H1 (cell line): ENCODE results near the gene KCNH8. TPM values are rescaled to one million over a fixed set of nuclear protein-coding genes. Genes with fewer than 3 reads are reported as not detected.

ENCODE experiments used
- CEBPB ChIP-seq: IDR thresholded peaks from 2 replicates; pipeline ENCODE4 v1.6.1; 2012; ENCODE audit warnings: low read depth, low read length
- polyA plus RNA-seq, 7 experiments: library from polyadenylated mRNA; depleted of rRNA in 3 of 7; stranded (reverse) in 5 of 7; unstranded in 2 of 7; fragments of >200 nt in 5 of 7; fragments of 200-250 nt in 2 of 7; gene quantifications; 1 replicate in 5 of 7; 2 replicates in 1 of 7; 4 replicates in 1 of 7; pipeline versions ENCODE4 v1.2.1 to v1.2.3, GENCODE V29; 2011 to 2013; ENCODE audit warnings: missing spikeins in 2 of 7, mixed read lengths in 2 of 7
- total RNA-seq: library from RNA; stranded (reverse); fragmentation: NEBNext Ultra II Directional; extraction: Animal tissue kit (Norgen Biotek cat#: 25700); gene quantifications from 2 replicates; pipeline ENCODE4 v1.2.1, GENCODE V29; 2021

Gene KCNH8
- total and polyA plus RNA-seq, 2 of the 8 experiments (the other 6 are each of a cell fraction or from before 2014, with no cell fraction given), result 2.2 to 2.4 TPM

GRCh38 chr3:19531426-19531825, 383.1 kb downstream of the KCNH8 start (continued):
- no peak for TF ChIP-seq CEBPB
- TF ChIP-seq, all 59 proteins: peak for 0
